GM12875 (cell line): ENCODE results near the gene DDX18.

Source experiments
- H3K4me3 ChIP-seq: one replicate; pipeline ENCODE4 v1.5.1; 2011; ENCODE audit warnings: low read depth, low read length, control low read depth
- CTCF ChIP-seq: IDR thresholded peaks from 2 replicates; pipeline ENCODE4 v1.5.1; 2011; ENCODE audit warnings: low read depth, mild to moderate bottlenecking, control low read depth, inconsistent platforms, low read length, moderate library complexity, borderline replicate concordance; ENCODE audit not compliant: insufficient read depth

DDX18 gene

GRCh38 chr2:117832905-117833613, 18.6 kb downstream of the DDX18 start:
- H3K4me3 ChIP-seq = no peak overlapping the region
- no peak for TF ChIP-seq CTCF

- no peak overlapping the region for H3K4me3 ChIP-seq
- no peak for TF ChIP-seq CTCF
These were observed 19.4 kb downstream of the DDX18 start for GRCh38 chr2:117833911-117834310.

GRCh38 chr2:117834992-117835391, 20.5 kb downstream of the DDX18 start:
- TF ChIP-seq CTCF = no peak

GRCh38 chr2:117835990-117836760, 21.7 kb downstream of the DDX18 start:
- no peak overlapping the region for H3K4me3 ChIP-seq

More at GRCh38 chr2:117834992-117835391, 20.5 kb downstream of the DDX18 start:
- H3K4me3 ChIP-seq = no peak overlapping the region

GRCh38 chr2:117845304-117845703, 30.8 kb downstream of the DDX18 start:
- TF ChIP-seq CTCF = no peak
- H3K4me3 ChIP-seq = no peak overlapping the region

More at GRCh38 chr2:117835990-117836760, 21.7 kb downstream of the DDX18 start:
- peak; percentile 70 for TF ChIP-seq CTCF

GRCh38 chr2:117850015-117850414, 35.5 kb downstream of the DDX18 start:
- TF ChIP-seq CTCF = no peak
- H3K4me3 ChIP-seq = no peak overlapping the region

- H3K4me3 ChIP-seq = no peak overlapping the region
- TF ChIP-seq CTCF = no peak
These were observed 36.0 kb downstream of the DDX18 start for GRCh38 chr2:117850461-117850860.
